ENCODE measurements around the gene LUC7L2.
A peak's percentile ranks its signal among the peaks of the same experiment; 100 is the strongest.
"Not testable (repeated sequence)": the region's sequence is repeated elsewhere in the genome, so short reads cannot be mapped to it uniquely, and the experiment has no call there.

The LUC7L2 gene

GRCh38 chr7:139359366-139360209 lies at the start of gene LUC7L2:
Gene LUC7L2 (plus strand): TSS chr7:139359894. CDS start chr7:139360262, 368 bp downstream.
- DNase-seq: peak; percentile 99

DNA sequence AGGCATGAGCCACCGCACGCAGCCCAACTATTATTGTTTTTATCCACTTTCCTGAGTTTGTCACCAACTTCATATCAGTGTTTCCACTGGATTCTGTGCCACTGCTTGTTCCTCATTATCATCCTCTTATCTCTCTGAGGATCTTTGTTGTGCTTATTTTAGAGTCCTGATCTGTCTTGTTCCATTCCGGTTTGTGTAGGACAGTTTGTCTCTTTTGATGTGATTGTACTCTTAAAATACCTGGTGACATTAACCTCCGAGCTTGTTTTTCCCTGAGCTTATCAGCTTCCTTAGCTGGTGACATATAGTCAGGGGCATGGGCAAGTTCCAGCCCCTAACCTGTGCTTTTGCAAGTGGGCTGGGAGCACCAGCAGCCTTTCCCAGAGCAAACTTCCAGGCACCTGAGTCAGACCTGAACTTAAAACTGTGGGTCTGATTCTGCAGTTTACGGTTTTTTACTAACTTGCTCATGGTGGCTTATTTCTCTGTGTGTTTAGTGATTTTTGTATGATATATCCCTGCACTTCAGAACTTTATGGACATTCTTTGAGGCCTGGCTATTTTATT lies 41.7 kb upstream of the LUC7L2 start:
- no peak for DNase-seq

- peak; percentile 20 for DNase-seq
Observed at GRCh38 chr7:139321071-139321745, 38.5 kb upstream of the LUC7L2 start.

- DNase-seq: not testable (repeated sequence)
Observed at GRCh38 chr7:139324709-139325108, 35.0 kb upstream of the LUC7L2 start.

DNA sequence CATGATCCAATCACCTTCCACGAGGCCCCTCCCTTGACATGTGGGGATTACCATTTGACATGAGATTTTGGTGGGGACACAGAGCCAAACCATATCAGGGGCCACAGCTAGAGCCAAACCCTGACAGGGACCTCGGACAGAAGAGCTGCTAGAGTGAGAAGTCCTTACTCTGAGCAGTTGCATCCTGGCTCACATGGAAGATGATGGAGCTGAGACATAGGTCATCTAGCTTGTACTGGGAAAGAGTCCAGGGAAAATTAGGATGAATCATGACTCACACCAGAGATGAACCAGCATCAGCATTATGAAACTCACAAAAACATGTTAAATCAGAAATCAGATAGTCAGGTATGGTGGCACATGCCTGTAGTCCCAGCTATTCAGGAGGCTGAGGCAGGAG lies 31.3 kb upstream of the LUC7L2 start:
- peak; percentile 85 for DNase-seq

DNA sequence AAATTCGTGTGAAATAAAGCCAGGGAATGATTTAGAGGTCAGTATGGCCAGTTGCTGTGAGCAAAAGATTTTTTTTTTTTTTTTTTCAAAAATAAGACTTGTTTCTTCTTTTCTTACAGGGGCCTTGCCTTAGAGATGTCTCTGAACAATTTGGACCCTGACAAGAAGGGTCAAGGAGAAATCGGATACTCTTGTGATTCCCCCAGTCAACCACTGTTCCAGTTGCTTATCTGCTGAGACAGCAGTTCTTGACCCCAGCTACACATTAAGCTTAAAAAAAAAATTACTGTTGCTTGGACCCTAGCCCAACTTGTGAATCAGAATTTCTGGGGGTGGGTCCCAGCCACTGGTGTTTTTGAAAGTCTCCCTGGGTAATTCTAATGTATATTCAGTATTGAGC lies 30.6 kb upstream of the LUC7L2 start:
- DNase-seq: no peak

GRCh38 chr7:139330333-139331030 lies 29.2 kb upstream of the LUC7L2 start:
- no peak for DNase-seq

DNA sequence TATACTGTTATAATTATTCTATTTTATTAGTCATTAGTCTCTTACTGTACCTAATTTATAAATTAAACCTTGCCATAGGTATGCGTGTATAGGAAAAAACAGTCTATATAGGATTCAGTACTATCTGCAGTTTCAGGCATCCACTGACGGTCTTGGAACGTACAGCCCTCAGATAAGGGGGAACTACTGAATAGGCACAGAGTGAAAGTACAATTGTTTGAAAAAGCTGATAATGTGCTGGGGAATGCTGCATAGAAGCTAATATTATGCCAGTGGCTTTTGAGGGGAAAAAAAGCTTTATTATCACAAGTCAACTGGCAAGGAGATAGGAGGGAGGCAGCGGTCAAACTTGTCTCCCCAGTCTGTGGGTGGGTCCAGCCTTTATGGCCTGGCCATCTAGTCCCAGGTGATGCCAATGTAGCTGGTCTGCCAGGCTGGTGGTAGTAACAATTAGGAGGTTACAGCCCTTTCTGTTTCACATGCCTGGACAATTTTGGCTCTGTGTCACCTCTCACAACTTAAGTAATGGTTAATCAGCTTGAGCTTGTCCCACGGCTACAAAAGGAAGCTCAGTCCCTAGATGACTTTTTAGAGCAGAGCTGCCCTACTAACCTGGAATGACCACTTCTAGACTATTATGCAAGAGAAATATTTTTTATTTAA lies 26.9 kb upstream of the LUC7L2 start:
- DNase-seq: no peak

GRCh38 chr7:139333443-139333842 lies 26.3 kb upstream of the LUC7L2 start:
- not testable (repeated sequence) for DNase-seq

DNA sequence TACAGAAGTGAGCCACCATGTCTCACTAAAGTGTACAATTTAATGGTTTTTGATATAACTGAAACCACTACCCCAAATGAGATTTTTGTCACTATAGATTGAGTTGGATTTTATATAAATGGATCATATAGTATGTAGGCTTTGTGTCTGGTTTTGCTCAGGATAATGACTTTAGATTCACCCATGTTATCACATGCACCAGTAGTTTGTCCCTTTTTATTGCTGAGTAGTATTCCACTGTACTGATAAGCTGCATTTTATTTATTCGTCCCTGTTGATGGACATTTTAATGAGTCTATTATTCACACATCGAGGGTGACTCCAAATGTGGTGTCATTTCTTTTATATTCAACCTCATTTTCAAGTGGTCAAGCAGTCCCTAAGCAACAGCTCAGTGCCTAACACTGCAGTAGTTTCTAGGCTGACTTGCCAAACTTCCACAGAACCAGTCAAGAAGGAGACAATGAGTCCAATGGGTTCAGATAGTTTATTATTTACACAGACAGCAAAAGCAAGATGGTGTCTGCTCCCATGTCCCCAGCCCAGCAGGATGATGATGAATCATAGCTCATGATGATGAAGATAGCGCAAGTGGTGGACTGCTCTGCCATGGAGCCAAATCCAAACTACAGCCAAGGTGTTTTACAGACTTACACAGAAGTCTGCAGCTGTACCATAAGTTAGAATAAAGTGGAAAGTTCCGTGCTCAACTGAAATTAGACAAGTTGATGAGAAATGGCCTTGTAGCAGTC lies 25.1 kb upstream of the LUC7L2 start:
- DNase-seq: no peak

GRCh38 chr7:139339025-139339424 lies 20.7 kb upstream of the LUC7L2 start:
- DNase-seq: no peak

DNA sequence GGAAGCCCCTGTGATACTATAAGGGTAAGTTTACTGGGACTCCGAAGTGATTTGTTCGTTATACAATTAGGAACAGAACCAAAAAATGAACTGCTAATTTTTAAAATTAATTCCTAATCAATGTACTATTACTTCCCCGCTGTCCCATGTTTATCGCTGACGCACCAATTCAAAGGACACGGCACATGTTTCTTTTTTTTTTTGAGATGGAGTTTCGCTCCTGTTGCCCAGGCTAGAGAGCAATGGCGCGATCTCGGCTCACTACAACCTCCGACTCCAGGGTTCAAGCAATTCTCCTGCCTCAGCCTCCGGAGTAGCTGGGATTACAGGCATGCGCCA lies 20.0 kb upstream of the LUC7L2 start:
- no peak for DNase-seq

- DNase-seq: peak; percentile 100
Observed at GRCh38 chr7:139340037-139340807, 19.5 kb upstream of the LUC7L2 start.

DNA sequence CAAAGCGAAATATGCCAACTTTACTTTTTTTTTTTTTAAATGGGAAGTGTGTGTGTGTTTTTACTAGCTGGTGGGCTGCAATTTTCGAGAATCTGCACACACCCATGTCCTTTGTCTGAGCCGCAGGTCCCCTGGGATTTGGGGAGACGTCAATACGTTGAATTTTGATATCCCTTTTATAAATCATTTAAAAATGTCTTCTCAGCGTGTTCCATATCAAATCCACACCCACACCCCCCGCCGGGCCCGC lies 19.0 kb upstream of the LUC7L2 start:
- DNase-seq: no peak

DNA sequence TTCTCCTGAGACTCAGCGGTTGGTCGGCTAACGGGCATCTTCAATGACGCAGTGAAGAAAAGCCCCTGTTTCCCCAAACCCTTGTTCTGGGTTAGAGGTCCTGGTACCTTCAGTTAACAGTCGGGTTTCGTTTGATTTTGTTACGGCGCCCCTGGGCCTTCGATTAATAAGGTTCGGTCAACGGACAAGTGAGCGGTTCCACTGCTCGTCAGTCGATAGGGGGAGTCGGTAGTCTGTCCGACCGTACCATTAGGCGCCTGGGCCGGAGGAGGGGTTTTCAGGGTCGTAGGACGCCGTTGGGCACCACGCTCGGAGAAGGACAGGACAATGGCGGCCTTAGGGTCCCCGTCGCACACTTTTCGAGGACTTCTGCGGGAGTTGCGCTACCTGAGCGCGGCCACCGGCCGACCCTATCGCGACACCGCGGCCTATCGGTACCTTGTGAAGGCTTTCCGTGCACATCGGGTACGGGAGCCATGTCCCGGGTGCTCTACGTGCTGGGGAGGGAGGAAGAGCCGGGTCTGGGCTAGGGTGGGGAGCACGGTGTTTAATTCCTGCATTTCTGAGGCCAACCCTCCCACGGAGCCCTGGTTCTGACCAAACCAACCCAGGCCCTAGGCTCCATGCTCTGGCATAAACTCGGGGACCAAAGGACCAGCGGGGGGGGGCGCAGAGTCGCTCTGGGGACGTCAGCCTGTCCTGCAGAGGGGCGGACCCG lies 18.5 kb upstream of the LUC7L2 start, which contains the start of gene FMC1:
TSS of gene FMC1 (plus strand) at position 280 of the 718 bp plus-strand sequence. CDS start at position 328, 48 bp downstream.
- peak; percentile 94 for DNase-seq

- no peak for DNase-seq
Observed at GRCh38 chr7:139341776-139342226, 17.9 kb upstream of the LUC7L2 start.

DNA sequence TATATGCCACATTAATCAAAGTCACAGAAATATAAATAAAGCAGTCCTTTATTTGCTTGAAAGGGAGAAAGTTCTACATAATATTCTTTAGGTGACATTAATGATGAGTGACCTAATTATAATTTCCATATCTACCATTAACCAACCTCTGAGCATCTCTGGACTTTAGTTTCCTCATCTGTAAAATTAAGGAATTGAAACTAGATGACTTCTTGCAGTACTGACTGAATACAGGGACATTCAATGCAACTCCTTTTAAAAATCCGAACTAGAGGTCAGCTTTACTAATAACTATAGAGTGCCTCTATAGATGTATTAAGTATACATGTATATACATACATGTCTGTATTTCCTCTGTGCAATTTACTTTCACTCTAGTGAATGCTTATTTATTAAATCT lies 14.7 kb upstream of the LUC7L2 start:
- DNase-seq: no peak

DNA sequence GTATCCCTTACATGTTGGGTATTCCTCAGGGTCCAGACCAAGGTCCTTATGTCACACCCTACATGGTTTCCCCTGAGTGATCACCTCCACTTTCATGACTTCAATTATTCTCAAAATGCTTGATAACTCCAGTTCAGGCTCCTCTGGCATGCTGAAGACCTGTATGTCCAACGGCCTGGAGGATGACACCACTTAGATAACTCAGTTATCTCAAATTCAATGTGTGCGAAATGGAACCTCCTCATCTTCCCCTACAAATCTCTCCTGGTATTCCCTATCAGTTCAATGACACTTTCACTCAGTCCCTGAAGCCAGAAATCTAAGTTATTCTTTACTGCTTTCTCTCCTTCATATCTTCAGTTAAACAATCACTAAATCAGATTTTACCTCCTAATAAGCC lies 8.7 kb upstream of the LUC7L2 start:
- no peak for DNase-seq

GRCh38 chr7:139354729-139355128 lies 5.0 kb upstream of the LUC7L2 start:
- no peak for DNase-seq

DNA sequence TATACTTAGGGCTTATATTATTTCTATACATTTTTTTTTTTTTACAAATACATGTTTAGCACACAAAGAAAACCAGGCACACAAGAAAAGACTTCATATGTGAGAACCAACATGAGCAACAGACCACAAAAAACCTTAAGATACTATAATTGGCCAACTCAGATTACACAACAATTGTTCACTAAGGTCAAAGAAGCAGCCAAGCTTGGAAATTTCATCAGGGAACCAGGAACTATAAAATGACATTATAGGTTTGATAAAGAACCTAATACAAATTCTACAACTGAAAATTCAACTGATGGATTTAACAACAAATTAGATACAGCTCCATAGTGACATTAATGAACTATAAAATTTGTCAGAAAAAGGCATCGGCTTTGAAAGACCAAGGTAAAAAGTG lies 4.4 kb upstream of the LUC7L2 start:
- no peak for DNase-seq

Measured in fibroblast of skin of right biceps (primary cell).